Measurements from ENCODE around the gene SP1.
"Not testable (repeated sequence)": the region's sequence is repeated elsewhere in the genome, so short reads cannot be mapped to it uniquely, and the experiment has no call there.

SP1 gene

DNA sequence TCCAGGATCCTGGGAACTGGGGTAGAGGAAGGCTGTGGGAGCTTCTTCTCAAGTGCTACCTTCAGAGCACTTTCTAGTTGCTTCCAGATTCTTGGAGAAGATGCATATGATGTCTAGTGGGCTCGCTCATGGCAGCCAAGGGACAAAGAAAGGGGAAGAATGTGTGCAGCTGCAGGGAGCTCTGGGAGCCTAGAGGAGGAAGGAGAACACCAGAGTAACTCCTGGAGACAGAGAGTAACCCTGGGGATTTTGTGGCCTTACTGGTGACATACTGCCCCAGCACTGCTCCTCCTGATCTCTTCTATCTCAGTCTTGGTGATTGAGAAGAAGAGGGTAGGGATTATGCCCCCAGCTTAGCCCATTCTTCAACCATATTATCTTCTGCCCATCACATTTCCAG lies 33.5 kb upstream of the SP1 start:
- Mint-ChIP-seq H3K4me1 (peaks cover 22% of the 10 kb centered on the region), H3K9me3 (no peaks in the 10 kb centered on the region), H3K36me3 (no peaks in the 10 kb centered on the region), H3K27me3 (no peaks in the 10 kb centered on the region), H3K27ac (no peak overlapping the region), H3K4me3 (no peak overlapping the region)

DNA sequence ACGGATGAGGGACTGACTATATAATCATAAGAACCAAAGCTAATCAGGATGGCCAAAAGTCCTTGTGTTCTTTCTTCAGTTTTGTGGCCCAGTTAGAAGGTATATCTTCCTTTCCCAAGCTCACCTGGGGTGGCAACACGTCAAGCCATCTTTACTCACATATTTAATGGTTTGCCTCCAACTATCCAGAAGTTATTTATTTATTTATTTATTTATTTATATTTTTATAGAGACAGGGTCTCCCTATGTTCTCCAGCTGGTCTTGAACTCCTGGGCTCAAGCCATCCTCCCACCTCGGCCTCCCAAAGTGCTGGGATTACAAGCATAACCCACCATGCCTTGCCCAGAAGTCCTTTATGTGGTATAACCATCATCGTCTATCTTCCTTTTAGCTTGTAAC lies 32.1 kb upstream of the SP1 start:
- no peaks in the 10 kb centered on the region for H3K36me3 Mint-ChIP-seq
- H3K9me3 Mint-ChIP-seq = no peaks in the 10 kb centered on the region
- H3K4me1 Mint-ChIP-seq = peaks cover 27% of the 10 kb centered on the region
- H3K27me3 Mint-ChIP-seq = no peaks in the 10 kb centered on the region
- no peak overlapping the region for H3K27ac Mint-ChIP-seq
- H3K4me3 Mint-ChIP-seq = no peak overlapping the region

DNA sequence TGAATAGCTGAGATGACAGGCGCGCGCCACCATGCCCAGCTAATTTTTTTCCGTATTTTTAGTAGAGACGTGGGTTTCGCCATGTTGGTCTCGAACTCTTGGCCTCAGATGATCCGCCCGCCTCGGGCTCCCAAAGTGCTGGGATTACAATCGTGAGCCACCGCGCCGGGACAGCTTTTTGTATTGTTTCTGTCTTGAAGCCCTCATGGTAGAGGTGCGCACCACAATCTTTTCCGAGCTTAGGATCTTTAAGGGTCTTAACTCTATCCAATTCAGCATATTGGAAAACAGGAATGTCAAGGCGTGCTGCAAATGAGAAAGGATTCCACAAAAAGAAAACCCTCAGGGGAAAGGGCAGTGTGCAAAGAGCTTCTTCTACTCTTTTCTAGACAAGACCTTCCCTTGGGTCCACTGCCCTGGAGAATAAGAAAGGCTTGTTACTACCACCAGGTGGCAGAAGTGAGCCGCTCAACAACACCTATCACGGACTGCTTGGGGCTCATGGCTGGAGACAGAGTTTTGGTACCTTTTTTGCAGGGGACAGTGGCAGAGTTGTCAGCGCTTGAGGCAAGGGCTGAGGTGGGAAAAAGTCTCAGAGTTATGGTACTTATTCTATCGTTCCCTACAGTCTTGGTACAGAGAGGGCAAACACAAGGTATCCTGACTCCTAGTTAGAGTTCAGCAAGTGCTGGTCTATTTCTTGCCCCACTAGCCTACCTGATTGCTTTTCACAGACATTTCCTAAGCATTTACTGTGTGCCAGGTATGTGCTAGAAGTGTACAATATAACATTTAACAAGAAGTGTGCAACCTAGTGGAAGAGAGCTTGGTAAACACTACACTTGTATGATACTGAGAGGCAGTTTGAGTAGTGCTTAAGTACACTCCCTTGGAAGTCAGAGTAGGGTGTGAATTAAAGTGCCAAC lies 27.4 kb upstream of the SP1 start:
- Mint-ChIP-seq H3K4me3 (no peak overlapping the region), H3K27me3 (no peaks in the 10 kb centered on the region), H3K9me3 (no peaks in the 10 kb centered on the region), H3K36me3 (no peaks in the 10 kb centered on the region), H3K4me1 (peaks cover 9% of the 10 kb centered on the region), H3K27ac (peak overlapping the region; percentile 68)

DNA sequence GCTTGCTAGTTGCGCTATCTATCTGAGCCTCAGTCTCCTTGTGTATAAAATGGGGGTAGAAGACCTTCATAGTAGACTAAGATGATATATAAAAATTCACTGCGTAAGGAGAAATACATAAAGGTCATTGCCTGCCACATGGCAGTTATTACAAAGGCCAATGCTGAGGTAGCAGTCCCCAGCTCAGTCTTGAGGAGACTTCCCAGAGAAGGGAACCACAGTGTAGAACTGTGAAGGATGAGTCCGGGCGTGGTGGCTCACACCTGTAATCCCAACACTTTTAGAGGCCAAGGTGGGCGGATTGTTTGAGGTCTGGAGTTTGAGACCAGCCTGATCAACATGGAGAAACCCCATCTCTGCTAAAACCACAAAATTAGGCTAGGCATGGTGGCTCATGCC lies 26.7 kb upstream of the SP1 start:
- peaks cover 9% of the 10 kb centered on the region for H3K4me1 Mint-ChIP-seq
- H3K9me3 Mint-ChIP-seq = no peaks in the 10 kb centered on the region
- no peaks in the 10 kb centered on the region for H3K36me3 Mint-ChIP-seq
- H3K27ac Mint-ChIP-seq = no peak overlapping the region
- H3K27me3 Mint-ChIP-seq = no peaks in the 10 kb centered on the region
- no peak overlapping the region for H3K4me3 Mint-ChIP-seq

- H3K27me3 Mint-ChIP-seq = no peaks in the 10 kb centered on the region
- H3K27ac Mint-ChIP-seq = no peak overlapping the region
- H3K9me3 Mint-ChIP-seq = no peaks in the 10 kb centered on the region
- H3K36me3 Mint-ChIP-seq = no peaks in the 10 kb centered on the region
- H3K4me3 Mint-ChIP-seq = no peak overlapping the region
- peaks cover 9% of the 10 kb centered on the region for H3K4me1 Mint-ChIP-seq
Observed at GRCh38 chr12:53355121-53355520, 24.9 kb upstream of the SP1 start.

- no peak overlapping the region for H3K27ac Mint-ChIP-seq
- peaks cover 3% of the 10 kb centered on the region for H3K4me1 Mint-ChIP-seq
- H3K9me3 Mint-ChIP-seq = no peaks in the 10 kb centered on the region
- H3K27me3 Mint-ChIP-seq = no peaks in the 10 kb centered on the region
- no peak overlapping the region for H3K4me3 Mint-ChIP-seq
- no peaks in the 10 kb centered on the region for H3K36me3 Mint-ChIP-seq
Observed at GRCh38 chr12:53358836-53359419, 21.0 kb upstream of the SP1 start.

GRCh38 chr12:53361638-53362037 lies 18.3 kb upstream of the SP1 start:
- H3K27me3 Mint-ChIP-seq, H3K9me3 Mint-ChIP-seq: not testable (repeated sequence)
- peaks cover 14% of the 10 kb centered on the region for H3K4me1 Mint-ChIP-seq

DNA sequence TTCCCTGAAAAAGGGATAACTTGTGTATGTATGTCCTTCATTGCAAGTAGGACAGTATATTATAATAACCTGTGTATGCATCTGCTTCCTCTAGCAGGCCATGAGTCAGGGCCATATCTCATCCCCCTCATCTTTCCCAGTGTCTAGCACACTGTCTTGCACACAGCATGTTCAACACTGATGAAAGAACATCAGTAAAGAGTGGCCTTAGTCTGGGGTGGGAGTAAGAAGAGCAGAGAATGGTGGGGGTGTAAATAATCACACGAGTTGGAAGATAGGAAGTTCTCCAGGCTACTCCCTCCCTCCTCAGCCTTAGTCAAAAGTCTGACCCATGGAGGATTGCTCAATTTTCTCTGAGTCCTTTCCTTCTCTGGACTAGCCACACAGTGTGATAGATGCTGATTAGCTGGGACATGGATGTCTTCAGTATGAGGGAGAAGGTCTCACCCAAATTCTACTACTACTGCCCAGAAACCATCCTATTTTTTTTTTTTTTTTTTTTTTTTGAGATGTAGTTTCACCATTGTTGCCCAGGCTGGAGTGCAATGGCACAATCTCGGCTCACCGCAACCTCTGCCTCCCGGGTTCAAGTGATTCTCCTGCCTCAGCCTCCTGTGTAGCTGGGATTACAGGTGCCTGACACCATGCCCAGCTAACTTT lies 14.6 kb upstream of the SP1 start:
- Mint-ChIP-seq H3K4me3 (peak overlapping the region; percentile 53), H3K27me3 (no peaks in the 10 kb centered on the region), H3K27ac (no peak overlapping the region), H3K9me3 (no peaks in the 10 kb centered on the region), H3K4me1 (peaks cover 16% of the 10 kb centered on the region), H3K36me3 (no peaks in the 10 kb centered on the region)

More at GRCh38 chr12:53361638-53362037, 18.3 kb upstream of the SP1 start:
- H3K4me3 Mint-ChIP-seq, H3K36me3 Mint-ChIP-seq, H3K27ac Mint-ChIP-seq: not testable (repeated sequence)

DNA sequence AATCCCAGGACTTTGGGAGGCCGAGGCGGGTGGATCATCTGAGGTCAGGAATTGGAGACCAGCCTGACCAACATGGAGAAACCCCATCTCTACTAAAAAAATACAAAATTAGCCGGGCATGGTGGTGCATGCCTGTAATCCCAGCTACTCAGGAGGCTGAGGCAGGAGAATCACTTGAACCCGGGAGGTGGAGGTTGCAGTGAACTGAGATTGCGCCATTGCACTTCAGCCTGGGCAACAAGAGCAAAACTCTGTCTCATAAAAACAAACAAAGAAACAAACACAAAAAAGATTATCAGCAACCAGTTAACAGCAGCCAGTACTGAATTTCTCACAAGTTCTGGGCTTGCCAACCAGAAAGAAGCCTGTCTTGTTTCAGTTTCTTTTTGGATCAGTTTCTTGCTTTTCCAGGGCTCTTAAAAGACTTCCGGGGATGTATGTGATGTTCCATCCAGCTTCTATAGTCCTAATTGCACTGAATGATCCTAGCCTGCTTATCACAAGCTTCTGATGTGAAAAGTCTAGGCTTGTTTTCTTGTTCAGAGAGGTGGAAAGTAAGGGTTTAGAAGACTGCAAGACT lies 6.3 kb upstream of the SP1 start:
- H3K4me3 Mint-ChIP-seq, H3K9me3 Mint-ChIP-seq, H3K36me3 Mint-ChIP-seq, H3K27me3 Mint-ChIP-seq: not testable (repeated sequence)
- peaks cover 23% of the 10 kb centered on the region for H3K4me1 Mint-ChIP-seq
- H3K27ac Mint-ChIP-seq = peak overlapping the region; percentile 46

GRCh38 chr12:53374277-53374676 lies 5.7 kb upstream of the SP1 start:
- H3K4me3 Mint-ChIP-seq, H3K36me3 Mint-ChIP-seq, H3K9me3 Mint-ChIP-seq, H3K27me3 Mint-ChIP-seq: not testable (repeated sequence)
- Mint-ChIP-seq H3K27ac (peak overlapping the region; percentile 46), H3K4me1 (peaks cover 23% of the 10 kb centered on the region)

- H3K4me3 Mint-ChIP-seq = no peak overlapping the region
- H3K9me3 Mint-ChIP-seq = no peaks in the 10 kb centered on the region
- H3K4me1 Mint-ChIP-seq = peaks cover 22% of the 10 kb centered on the region
- H3K36me3 Mint-ChIP-seq = peaks cover 6% of the 10 kb centered on the region
- H3K27me3 Mint-ChIP-seq = no peaks in the 10 kb centered on the region
- H3K27ac Mint-ChIP-seq = peak overlapping the region; percentile 41
Observed at GRCh38 chr12:53376747-53377146, 3.2 kb upstream of the SP1 start.

DNA sequence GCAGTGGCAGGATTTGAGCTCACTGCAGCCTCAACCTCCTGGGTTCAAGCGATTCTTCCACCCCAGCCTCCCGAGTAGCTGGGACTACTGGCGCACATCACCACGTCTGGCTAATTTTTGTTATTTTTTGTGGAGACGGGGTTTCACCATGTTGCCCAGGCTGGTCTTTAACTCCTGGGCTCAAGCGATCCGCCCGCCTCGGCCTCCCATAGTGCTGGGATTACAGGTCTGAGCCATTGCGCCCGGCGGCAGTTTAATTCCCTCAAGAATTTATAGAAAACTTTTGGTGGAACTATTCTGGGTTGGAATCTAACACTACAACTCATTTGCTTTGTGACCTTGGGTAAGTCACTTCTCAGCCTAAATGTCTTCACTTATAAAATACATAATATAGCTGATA lies 1.8 kb upstream of the SP1 start:
- Mint-ChIP-seq H3K27me3 (no peaks in the 10 kb centered on the region), H3K36me3 (peaks cover 13% of the 10 kb centered on the region), H3K4me3 (no peak overlapping the region), H3K9me3 (no peaks in the 10 kb centered on the region), H3K4me1 (peaks cover 26% of the 10 kb centered on the region), H3K27ac (no peak overlapping the region)

- H3K27me3 Mint-ChIP-seq = no peaks in the 10 kb centered on the region
- peaks cover 17% of the 10 kb centered on the region for H3K36me3 Mint-ChIP-seq
- H3K4me3 Mint-ChIP-seq = no peak overlapping the region
- H3K4me1 Mint-ChIP-seq = peaks cover 33% of the 10 kb centered on the region
- H3K27ac Mint-ChIP-seq = no peak overlapping the region
- H3K9me3 Mint-ChIP-seq = no peaks in the 10 kb centered on the region
Observed at GRCh38 chr12:53378724-53379388, 1.1 kb upstream of the SP1 start.

GRCh38 chr12:53379389-53380103 lies 430 bp upstream of the SP1 start:
- Mint-ChIP-seq H3K27me3 (no peaks in the 10 kb centered on the region), H3K4me1 (peaks cover 37% of the 10 kb centered on the region), H3K36me3 (peaks cover 17% of the 10 kb centered on the region), H3K4me3 (no peak overlapping the region), H3K27ac (no peak overlapping the region), H3K9me3 (no peaks in the 10 kb centered on the region)
